G401 (cell line): ENCODE results near the gene DTWD2. TPM values are rescaled to one million over a fixed set of nuclear protein-coding genes. Genes with fewer than 3 reads are reported as not detected.
"Not testable (repeated sequence)": the region's sequence is repeated elsewhere in the genome, so short reads cannot be mapped to it uniquely, and the experiment has no call there.

Experiments
- DNase-seq: peaks from one replicate; pipeline ENCODE4 v3.0.0-alpha.2; 2015; ENCODE audit warnings: low spot score
- in situ Hi-C: cut with HindIII; loops from 2 replicates; pipeline ENCODE4 v1.10.0; 2016; ENCODE audit warnings: low sequenced_read_pairs, mixed read lengths
- total RNA-seq: library from RNA; depleted of rRNA; stranded (reverse); fragments of >200 nt; shearing (Covaris generic); gene quantifications from 2 replicates; pipeline ENCODE4 v1.2.3, GENCODE V29; 2014

Gene DTWD2
- total RNA-seq, 1 experiment from 2014 or later = 4.3 TPM

DNA sequence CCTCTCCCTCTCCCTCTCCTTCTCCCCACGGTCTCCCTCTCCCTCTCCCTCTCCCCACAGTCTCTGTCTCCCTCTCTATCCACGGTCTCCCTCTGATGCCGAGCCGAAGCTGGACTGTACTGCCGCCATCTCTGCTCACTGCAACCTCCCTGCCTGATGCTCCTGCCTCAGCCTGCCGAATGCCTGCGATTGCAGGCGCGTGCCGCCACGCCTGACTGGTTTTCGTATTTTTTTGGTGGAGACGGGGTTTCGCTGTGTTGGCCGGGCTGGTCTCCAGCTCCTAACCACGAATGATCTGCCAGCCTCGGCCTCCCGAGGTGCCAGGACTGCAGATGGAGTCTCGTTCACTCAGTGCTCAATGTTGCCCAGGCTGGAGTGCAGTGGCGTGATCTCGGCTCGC is 24.0 kb downstream of the DTWD2 start:
- in situ Hi-C loops, DNase-seq: not testable (repeated sequence)

DNA sequence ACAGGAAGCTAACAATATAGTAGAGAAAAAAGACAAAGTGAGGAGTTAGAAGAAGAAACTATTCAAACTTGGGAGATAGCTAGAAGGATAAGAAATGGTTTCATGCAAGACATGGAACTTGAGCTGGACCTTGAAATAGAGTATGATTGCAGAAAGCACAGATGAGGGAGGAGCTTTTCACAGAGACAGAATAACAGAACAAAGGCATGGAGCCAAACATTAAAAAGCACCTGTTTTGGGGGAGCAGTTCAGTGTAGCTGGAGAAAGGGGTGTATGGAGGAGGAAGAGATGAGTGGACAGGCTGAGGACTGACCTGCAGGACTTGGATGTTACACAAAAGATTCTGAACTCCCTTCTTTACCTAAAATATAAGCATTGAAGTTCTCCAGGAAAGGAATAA is 25.2 kb downstream of the DTWD2 start:
- DNase-seq = no peak
- in situ Hi-C loops = no loop called here

DNA sequence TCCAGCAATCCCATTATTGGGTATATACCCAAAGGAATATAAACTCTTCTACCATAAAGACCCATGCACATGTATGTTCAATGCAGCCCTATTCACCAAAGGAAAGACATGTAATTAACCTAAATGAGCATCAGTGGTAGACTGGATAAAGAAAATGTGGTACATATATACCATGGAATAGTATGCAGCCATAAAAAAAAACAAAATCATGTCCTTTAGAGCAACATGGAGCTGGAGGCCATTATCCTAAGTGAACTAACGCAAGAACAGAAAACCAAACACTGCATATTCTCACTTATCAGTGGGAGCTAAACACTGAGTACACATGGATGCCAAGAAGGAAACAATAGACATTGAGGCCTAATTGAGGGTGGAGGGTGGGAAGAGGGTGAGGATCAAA is 27.8 kb downstream of the DTWD2 start:
- DNase-seq = no peak
- in situ Hi-C loops = no loop called here

DNA sequence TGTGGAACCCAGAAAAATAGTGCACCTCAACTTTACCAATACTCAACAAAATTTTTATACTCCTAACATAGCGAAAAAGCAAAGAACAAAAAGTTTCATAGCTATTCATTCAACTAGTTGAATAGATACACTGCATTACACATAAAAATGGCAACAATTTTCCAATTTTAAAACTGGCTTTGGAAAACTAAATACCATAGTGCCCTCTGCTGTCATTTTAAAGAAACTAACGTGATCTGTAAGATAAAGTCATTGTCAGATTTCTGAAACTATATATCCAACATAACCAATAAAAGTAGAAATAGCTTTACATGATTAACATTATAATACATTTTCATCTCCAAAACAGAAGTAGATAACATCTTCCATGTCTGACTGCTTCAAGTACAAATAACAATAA is 31.6 kb downstream of the DTWD2 start:
- peak; percentile 5 for DNase-seq
- in situ Hi-C loops = no loop called here

DNA sequence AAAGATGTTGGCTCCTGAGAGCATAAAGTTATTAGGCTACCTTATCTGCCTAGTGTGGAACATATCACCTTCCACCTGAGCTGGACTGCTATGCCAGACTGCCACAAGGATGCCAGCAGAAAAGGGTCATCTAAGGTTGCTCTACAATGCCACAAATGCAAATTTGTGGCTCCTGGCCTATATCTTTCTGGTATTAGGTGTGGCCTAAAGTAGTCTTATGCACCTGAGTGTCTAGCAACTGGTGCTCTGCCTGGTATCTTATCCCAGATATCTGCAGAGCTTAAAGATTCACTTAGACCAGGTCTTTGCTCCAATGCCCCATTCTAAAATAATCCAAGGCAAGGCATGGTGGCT is 34.7 kb downstream of the DTWD2 start:
- DNase-seq = no peak
- in situ Hi-C loops = no loop called here

DNA sequence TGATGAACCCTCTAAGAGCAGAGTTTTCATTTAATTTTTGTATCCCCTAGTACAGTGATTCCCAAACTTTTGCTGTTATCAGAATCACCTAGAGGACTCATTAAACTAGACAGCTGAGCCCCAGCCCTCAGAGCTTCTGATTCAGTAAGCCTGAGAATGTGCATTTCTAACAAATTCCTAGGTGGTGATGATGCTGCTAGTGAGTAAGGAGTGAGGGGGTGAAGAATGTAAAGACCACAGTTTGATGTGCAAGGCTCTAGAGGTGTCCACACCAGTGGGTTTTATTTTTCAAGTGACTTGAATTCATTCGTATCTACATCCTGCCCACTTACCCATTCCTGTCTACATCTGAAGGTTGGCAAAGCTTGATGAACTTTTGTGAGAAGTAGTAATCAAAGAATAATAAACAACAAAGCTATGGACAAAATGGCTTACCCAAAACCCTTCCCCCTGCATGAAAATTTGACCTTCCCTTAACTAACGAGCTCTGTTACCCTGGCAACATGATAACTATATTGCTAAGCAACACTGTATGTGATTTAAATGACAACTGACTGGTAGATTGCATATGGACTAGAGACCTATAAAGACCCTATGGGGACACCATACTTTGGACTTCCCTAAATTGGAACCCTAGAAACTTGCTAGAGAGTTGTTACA is 35.2 kb downstream of the DTWD2 start:
- in situ Hi-C loops = no loop called here
- DNase-seq = no peak

DNA sequence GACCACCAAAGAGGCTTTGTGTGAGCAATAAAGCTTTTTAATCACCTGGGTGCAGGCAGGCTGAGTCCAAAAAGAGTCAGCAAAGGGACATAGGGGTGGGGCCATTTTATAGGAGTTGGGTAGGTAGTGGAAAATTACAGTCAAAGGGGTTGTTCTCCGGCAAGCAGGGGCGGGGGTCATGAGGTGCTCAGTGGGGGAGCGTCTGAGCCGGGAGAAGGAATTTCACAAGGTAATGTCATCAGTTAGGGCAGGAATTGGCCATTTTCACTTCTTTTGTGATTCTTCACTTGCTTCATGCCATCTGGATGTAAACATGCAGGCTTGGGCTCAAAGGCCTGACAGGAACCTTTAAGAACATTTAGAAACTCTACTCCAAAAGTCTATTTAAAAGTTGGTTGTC is 36.0 kb downstream of the DTWD2 start:
- in situ Hi-C loops, DNase-seq: not testable (repeated sequence)

DNA sequence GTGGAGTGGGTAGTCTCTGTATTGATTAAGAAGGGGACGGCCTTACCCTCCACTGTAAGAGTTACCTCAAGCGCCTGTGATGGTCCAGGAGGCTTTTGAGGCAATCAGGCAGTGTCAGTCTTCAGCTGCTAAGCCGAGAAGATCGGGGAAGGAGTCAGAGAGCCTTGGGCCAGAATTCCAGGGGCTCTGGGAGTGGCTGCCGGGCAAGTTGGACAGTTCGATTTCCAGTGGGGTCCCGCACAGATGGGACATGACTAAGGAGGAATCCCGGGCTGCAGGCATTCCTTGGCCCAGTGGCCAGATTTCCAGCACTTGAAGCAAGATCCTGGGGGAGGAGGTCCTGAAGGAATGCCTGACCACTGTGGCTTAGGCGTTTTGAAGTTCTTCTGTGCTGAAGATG is 38.0 kb downstream of the DTWD2 start:
- in situ Hi-C loops, DNase-seq: not testable (repeated sequence)

DNA sequence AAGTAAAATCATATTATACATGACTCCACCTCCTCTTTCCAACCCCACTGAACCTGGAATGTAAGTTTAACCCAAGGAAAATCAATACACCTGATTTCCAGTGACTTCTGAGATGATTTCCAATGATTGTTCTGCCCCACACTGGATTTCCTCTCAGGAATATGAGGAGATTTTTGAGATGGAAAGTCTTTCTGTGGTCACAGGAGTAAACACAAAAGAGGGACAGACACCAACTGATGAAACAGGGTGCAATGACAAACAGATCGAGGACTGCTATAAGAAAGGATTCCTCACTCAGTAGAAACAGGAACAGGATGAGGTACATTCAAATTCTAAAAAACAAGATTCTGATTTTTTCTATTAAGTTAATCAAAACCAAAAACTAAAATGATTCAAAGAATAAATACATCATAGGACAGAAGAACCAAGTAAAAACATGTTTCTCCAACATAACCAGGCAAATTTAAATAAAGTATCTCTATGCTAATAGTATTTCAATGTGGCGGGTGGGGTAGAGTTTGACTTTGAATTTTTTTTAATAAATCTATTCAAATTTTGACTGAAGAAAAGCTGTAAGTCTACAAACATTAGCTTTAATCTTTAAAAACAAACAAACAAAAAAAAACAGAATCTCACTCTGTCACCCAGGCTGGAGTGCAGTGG is 42.1 kb downstream of the DTWD2 start:
- no peak for DNase-seq
- in situ Hi-C loops = no loop called here

DNA sequence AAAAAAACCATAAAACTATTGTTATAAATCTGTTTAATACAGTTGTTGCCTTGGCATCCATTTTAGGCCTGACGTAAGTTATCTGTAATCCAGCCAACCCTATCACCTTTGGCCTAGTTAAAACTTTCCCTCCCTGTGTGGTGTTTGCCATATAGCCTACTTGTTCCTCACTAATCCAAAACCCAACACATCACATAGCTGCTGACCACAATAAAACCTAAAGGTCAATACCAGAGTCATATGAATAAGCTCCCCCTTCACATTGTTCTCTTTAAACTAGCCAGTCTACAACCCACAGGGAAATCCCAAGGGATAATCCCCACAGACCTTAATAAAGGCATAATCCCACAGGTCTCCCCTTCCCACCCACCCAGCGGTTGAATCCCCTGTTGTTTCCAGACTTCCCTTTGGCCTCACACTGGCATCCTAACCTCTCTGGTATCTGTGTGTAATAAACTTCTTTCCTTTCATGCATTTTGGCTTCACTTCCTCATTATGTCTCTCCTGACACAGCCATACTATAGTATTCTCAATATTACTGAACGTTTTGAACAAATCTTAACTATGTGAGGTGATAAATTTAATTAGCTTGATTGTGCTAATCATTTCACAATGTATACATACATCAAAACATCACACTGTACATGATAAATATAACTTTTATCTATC is 50.8 kb downstream of the DTWD2 start:
- in situ Hi-C loops = no loop called here
- no peak for DNase-seq

DNA sequence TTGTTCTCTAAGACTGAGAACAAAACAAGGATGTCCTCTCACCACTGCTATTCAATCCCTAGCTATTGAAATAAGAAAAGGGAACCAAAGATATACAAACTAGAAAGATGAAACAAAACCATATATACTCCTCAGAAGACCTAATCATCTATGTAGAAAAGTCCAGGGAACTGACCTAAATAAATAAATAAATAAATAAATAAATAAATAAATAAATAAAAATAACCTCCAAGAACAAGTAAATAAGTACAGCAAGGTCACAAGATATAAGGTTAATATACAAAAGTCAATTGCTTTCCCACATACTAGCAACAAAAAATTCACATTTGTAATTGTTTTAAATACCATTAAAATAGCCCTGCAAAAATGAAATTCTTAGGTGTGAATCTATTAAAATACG is 54.6 kb downstream of the DTWD2 start:
- no peak for DNase-seq
- in situ Hi-C loops = no loop called here

DNA sequence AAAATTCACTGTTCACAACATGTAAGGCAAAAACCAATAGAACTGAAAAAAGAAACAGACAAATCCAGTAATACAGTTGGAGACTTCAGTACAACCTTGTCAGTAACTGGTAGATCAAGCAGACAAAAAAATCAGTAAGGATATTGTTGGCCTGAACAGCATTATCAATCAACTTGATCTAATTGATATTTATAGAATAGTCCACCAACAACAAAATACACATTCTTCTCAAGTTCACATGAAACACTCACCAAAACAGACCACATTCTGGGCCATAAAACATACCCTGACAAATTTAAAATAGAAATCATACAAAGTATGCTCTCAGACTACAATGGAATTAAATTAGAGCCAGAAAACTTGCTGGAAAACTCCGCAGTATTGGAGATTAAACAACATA is 56.8 kb downstream of the DTWD2 start:
- DNase-seq = no peak
- in situ Hi-C loops = no loop called here

DNA sequence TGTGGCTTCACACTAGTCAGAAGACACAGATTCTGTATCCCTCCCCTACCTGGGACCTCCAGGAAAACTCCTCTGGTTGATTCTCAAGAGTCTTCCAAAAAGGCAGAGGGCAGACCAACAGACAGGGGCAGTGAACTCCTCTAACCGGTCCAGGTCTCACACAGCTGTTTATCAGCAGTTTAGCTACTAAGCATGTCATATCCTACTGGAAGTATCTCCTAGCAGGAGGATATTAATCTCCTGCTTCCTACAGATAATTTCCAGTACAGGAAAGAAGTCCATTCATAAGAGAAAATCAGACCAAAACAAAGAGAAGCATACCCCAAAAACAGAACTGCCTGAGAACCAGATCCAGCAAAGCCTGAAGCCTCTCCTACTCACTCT is 64.3 kb downstream of the DTWD2 start:
- no peak for DNase-seq
- in situ Hi-C loops = no loop called here

DNA sequence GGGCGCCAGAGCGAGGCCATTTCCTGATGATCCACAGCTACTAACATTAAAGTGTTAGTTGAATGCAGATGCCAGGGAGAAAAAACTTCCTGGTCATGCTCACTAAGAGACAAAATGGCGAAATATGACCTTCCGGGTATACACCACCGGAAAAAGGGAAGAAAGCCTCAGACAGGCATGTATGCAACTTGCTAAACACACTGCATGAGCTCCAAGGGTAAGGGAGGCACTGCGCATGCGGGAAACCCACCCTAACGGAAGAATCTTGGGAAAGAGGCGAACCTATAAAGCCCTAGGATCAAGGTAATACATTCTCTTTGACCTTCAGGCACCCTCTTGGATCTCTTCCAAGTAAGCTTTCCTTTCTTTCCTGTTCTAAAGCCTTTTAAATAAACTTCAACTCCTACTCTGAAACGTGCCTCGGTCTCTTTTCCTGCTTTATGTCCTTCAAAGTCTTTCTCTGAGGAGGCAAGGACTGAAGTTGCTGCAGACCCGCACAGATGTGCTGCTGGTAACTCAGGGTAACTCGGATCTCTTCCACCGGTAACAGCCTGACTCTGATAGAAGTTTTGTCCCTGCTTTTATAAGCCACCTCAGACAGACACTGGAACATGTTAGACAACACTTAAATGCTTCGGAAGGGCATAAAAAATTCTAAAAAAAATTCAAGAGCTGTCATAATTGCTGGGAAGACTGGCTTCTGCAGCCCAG is 64.9 kb downstream of the DTWD2 start:
- in situ Hi-C loops = no loop called here

DNA sequence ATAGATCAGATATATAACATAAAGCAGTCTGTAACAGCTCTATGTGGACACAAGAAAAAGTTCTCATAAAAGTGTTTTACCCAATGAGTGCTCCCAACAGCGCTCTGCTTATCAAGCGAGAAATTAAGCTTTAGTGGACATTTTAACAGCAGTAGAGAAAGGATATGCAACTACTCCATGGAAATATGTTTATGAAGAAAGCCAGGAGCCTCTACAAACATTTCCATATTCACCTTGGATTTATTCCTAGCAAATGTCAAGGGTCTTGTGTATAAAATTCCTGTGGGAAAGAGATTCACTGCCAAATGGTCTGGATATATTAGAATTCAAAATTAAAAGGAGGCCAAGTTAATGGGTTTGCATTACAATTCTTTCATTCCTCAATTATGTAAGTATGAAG is 66.5 kb downstream of the DTWD2 start:
- DNase-seq = no peak
- in situ Hi-C loops = no loop called here

More for the DNA sequence above, 64.9 kb downstream of the DTWD2 start:
- no peak for DNase-seq

DNA sequence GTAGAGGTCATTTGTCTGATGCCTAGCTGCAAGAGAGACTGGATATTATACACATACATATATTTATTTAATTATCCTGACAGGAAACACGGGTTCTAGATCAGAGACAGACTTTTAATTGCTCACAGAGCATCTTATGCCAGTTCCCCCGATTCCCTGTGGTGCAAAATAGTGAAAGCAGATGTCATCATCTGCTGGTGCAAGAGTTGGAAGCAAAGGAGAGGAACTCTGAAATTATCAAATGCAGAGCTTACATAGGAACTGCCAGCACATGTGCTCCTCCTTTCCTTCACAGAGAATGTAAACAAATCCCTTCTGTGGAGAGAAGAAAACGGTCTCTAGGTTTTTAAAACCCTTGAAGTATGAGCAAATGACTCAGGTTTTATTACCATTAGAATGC is 69.3 kb downstream of the DTWD2 start:
- in situ Hi-C loops = no loop called here
- no peak for DNase-seq

DNA sequence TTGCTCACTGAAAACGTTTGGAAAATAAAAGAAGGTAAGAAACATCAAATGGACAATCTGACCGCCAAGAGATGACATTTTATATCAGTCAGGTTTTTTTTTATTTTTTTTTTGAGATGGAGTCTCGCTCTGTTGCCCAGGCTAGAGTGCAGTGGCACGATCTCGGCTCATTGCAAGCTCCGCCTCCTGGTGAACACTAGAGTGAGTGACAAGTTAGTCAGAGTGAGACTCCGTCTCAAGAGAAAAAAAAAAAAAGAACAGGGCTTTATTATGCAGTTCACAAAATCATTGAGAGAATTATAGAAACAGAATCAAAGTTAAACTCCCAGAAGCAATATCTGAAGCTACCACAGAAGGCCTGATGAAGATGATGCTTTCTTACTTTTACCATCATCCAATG is 70.1 kb downstream of the DTWD2 start:
- in situ Hi-C loops = no loop called here
- DNase-seq = no peak

DNA sequence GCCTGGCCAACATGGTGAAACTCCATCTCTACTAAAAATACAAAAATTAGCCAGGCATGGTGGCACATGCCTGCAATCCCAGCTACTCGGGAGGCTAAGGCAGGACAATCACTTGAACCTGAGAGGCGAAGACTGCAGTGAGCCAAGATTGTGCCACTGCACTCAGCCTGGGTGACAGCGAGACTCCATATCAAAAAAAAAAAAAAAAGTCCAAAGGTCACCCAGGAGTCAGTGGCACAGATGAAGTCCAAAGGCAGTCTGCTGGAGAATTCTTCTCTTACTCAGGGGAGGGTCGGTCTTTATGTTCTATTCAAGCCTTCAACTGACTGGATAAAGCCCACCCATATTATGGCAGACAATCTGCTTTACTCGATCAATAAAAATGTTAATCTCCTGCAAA is 80.8 kb downstream of the DTWD2 start:
- in situ Hi-C loops = not testable (repeated sequence)

DNA sequence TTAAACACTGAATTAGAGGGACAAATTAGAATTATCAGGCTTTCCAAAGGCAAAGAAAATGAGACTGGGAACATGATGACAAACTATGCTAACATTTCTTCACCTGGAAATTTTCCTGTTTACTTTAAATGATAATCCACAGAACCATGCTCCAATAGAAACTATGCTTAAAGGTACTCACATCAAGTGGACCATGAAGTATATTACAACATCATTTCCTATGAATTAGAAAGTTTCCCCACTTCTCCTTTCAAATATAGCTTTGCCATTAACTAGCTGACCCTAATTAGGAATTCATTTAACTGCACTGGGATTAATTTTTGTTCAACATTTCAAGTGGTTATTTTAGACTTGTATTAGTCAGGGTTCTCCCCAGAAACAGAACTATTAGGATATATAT is 81.4 kb downstream of the DTWD2 start:
- DNase-seq = no peak
- in situ Hi-C loops = no loop called here

More for the DNA sequence above, 80.8 kb downstream of the DTWD2 start:
- not testable (repeated sequence) for DNase-seq

DNA sequence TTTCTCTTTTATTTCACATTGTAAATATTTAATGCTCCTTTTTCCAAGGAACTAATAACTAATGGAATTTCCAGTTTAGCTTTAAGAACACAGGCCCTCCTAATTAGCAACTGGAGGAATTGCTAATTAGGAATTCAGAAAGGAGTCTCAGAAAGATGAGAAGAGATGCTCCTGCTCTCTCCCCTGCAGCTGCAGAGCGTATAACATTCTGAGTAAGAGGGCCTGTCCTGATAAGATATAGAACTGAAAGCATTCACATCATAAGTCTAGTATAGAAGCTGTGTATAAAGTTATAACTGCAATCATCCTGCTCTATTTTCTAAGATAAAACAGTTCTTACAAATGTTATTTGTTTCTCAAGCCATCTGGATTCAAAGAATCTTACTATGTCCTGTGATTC is 83.2 kb downstream of the DTWD2 start:
- in situ Hi-C loops = no loop called here
- DNase-seq = no peak
